G401.6 (cell line): ENCODE data around the gene POM121C.
"Not testable (repeated sequence)": the region's sequence is repeated elsewhere in the genome, so short reads cannot be mapped to it uniquely, and the experiment has no call there.

ENCODE experiments used
- FAIRE-seq: peaks from 2 replicates; lab custom pipeline; 2012; peaks lifted over from hg19 to GRCh38; lab: Jason Lieb, UNC

Gene POM121C

DNA sequence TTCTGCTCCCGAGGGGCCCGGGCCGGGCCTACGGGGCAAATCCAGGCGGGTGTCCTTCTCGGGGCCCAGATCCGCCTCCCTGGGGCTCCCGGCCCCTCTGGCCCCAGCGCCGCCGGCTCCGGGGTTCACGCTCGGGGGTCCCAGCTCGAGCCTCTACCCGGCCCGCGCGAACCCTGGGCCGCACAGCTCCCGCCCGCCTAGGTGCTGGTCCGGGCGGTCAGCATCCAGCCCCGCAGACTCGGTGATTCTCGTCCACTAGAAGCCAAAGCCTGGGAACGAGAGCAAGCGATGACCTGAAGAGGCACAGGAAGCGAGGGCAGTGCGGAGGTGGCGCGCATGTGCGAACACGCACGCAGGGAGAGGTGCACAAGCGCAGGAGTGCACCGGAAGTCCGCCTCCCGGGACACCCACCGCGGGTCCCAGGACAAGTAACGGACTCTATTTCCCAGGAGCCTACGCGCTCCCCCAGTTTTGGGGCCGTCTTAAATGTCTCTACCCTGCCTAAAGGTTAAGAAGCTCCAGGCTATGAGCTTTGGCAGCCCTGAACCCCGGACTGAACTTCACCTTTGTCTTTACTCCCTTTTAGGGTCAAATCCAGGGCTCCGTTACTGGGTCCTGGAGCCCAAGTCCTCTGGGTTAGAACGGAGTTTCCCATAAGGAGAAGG lies at the start of gene POM121C:
POM121C (minus strand) TSS at position 321 of the 665 bp plus-strand sequence. CDS start 44,803 bp downstream, outside the sequence.
- FAIRE-seq, result peak; percentile 67

DNA sequence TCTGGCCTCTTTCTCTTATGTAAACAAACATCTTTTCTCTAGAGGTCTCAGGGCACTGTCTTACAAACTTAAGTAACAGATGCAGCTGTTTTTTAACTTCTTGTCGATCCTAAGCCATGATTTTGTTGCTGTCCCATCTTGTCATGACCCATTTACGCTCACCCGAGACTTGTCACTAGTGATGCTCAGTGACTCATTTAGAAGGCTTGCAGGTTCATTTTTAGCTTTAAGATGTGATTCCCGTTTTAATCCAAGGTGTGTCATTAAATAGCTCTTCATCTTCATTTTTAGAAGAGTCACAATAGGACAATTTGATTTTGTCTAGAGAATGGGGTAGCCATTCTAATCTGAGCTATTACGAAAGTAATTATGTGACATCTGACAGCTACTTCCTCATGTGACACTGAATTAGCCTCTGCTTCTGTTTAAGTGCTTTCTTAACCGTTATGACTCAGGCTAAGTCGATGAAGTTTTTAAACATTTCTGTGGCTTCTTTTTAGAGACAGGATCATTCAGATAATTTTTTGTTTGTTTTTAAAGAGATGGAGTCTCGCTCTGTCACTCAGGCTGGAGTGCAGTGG lies 48.7 kb upstream of the POM121C start:
- no peak for FAIRE-seq

DNA sequence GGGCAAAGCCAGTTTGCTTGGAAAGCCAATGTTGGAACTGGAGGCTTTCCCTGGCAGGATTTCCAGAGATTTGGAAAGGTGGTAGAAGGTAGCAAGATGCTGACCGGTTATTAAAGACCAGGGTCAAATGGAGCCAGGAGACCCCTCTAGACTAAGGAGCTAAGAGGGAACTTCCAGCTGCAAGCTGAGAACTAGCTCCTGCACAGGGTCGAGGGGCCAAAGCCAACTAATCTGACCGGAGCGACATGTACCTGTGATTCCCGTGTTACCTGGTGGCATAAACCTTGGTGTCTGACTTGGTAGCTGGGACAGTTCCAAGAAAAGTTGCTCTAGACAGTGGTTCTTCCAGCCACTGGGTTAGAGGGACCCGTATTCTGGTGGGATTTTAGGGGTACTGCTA lies 47.8 kb upstream of the POM121C start:
- FAIRE-seq, result no peak

DNA sequence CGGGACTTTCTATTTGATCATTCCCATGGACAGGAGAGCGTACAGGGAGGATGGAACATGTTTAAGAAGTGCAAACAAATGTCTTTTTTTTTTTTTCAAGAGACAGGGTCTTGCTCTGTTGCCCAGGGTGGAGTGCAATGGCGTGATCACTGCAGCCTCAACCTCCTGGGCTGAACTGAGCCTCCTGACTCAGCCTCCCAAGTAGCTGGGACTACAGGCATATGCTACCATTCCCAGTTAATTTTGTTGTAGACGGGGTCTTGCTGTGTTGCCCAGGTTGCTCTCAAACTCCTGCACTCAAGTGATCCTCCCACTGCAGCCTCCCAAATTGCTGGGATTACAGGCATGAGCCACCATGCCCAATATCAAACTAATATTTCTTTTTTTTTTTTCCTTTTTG lies 46.5 kb upstream of the POM121C start:
- FAIRE-seq, result no peak

DNA sequence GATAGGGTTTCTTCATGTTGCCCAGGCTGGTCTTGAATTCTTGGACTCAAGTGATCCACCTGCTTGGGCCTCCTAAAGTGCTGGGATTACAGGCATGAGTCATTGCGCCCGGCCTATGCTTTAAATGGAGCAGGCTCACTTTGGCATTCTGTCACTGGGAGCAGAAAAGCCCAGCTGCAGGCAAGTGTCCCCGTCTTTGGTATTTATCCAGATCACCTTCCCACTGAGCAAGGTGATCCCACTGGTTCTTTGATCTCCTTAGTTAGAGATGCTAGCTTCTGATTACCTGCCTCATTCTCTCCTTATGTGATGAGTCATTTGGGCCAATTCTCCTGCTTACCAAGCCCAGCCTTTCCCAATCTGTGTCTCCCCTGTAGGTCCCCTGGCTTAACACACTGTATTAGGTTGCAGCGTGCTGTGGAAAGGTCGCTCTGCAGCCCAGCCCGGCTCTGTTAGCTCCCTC lies 45.3 kb upstream of the POM121C start:
- FAIRE-seq, result no peak

DNA sequence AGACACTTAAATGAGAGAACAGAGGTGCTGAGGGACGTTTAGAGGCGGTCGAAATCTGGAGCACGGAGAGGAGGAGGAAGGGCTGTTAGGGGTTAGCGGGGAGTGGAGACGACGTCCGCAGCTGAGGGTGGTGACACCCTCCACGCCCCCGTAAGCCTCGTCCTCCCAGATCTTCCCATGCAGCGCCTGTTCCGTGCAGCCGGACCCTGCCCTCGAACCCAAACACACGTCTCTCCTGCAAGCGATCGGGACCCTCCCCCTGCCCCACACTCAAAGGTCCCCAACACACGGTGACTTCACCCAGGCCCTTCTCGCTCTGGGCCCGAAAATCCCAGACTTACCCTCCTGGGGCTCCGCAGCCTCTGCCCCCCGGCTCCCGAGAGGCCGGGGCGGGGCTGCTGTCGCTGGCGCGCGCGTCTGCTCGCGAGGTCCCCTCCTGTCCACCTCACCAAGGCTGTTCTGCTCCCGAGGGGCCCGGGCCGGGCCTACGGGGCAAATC lies 41.2 kb upstream of the POM121C start:
- not testable (repeated sequence) for FAIRE-seq

DNA sequence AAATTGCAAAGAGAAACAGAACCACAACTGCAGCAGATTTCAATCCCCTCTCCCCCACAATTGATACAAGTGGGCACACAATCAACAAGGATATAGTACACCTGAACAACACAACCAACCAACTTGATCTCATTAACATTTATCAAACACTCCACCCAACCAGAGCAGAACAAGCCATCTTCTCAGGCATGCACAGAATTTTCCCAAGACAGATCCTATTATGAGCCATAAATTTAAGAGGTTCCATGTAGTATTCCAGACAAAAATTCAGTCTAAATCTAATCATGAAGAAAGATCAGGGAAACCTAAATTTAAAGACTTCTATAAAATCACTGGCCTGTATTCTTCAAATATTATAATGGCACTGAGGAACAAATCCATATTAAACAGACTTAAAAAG lies 35.6 kb upstream of the POM121C start:
- FAIRE-seq, result not testable (repeated sequence)

DNA sequence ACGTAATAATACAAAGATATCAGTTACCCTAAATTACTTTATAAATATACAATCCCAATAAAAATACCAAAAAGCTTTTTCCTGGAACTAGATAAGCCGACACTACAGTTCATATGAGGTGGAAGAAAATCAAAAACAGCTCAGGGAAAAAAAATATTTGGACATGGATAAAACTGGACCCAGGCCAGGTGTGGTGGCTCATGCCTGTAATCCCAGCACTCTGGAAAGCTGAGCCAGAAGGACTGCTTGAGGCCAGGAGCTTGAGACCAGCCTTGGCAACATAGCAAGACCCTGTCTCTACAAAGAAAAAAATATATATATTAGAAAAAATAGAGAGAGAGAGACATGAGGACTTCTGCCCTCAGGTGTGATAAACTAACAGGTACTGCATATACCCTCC lies 32.7 kb upstream of the POM121C start:
- not testable (repeated sequence) for FAIRE-seq

DNA sequence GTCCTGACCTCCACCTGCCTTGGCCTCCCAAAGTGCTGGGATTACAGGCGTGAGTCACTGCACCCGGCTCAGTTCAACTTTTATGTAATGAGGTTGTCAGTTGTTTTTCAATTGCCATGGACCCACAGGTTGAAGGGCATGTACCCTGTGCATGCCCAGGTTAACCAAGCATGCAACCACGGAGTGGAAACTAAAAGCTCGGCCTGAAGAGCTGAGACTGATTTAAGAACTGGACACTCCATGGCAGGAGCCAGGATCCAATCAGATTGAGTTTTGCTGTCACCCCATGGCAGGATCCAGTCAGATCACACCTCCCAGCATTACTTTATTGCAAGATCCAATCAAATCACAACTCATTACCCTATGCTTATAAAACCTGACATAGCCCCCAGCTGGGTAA lies 22.9 kb upstream of the POM121C start:
- not testable (repeated sequence) for FAIRE-seq

DNA sequence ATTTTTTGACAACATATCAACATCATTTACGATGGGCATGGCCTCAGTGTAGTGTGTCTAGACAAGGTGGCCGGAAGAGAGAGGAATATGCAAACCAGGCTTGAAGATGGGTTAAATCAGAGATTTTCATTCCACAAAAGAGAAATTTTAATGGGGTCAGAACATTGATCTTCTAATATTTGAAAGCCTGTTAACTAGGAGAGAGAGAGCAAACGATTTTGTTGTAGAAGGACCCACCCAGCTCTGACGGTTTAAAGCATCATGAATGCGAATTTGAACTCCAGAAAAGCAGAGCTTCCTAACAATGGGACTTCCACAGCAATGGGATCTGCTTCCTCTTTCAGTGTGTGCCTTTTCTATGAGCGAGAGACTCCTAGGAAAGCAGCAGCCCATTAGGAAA lies 5.9 kb upstream of the POM121C start, which contains the start of gene SPDYE5:
SPDYE5 (plus strand) TSS at position 301 of the 400 bp plus-strand sequence. CDS start 1,728 bp downstream, outside the sequence.
- not testable (repeated sequence) for FAIRE-seq

DNA sequence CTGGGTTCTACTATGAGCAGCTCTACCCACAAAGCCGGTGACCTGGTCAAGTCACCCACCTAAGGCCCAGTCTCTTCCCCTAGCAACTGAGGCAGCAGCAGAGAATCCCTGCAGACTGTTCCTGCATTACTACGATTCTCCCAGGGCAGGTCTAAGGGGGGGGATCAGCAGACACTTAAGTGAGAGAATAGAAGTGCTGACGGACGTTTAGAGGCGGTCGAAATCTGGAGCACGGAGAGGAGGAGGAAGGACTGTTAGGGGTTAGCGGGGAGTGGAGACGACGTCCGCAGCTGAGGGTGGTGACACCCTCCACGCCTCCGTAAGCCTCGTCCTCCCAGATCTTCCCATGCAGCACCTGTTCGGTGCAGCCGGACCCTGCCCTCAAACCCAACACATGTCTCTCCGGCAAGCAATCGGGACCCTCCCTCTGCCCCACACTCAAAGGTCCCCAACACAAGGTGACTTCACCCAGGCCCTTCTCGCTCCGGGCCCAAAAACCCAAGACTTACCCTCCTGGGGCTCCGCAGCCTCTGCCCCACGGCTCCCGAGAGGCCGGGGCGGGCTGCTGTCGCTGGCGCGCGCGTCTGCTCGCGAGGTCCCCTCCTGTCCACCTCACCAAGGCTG lies 632 bp downstream of the POM121C start:
- FAIRE-seq, result not testable (repeated sequence)

DNA sequence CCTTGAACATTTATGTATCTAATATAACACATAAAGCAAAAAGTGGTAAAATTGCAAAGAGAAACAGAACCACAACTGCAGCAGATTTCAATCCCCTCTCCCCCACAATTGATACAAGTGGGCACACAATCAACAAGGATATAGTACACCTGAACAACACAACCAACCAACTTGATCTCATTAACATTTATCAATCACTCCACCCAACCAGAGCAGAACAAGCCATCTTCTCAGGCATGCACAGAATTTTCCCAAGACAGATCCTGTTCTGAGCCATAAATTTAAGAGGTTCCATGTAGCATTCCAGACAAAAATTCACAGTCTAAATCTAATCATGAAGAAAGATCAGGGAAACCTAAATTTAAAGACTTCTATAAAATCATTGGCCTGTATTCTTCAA lies 5.8 kb downstream of the POM121C start:
- not testable (repeated sequence) for FAIRE-seq

DNA sequence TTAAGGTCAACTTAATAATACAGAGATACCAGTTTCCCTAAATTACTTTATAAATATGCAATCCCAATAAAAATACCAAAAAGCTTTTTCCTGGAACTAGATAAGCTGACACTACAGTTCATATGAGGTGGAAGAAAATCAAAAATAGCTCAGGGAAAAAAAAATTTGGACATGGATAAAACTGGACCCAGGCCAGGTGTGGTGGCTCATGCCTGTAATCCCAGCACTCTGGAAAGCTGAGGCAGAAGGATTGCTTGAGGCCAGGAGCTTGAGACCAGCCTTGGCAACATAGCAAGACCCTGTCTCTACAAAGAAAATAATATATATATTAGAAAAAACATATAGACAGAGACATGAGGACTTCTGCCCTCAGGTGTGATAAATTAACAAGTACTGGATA lies 8.6 kb downstream of the POM121C start:
- not testable (repeated sequence) for FAIRE-seq

DNA sequence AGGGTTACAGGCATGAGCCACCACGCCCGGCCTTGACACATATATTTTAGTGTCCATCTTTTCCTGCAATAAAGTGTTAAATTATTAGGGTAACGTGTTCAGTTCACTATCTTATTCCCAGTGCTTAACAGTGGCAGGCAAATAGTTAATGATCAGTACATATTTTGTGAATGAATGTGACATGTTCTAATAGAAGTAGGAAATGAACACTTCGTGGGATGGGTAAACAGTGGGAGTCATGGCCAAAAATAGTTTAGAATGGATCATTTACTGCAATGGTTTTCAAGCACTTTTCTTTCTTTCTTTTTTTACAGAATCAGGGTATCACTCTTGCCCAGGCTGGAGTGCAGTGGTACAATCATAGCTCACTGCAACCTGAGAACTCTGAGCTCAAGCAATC lies 15.9 kb downstream of the POM121C start:
- not testable (repeated sequence) for FAIRE-seq

DNA sequence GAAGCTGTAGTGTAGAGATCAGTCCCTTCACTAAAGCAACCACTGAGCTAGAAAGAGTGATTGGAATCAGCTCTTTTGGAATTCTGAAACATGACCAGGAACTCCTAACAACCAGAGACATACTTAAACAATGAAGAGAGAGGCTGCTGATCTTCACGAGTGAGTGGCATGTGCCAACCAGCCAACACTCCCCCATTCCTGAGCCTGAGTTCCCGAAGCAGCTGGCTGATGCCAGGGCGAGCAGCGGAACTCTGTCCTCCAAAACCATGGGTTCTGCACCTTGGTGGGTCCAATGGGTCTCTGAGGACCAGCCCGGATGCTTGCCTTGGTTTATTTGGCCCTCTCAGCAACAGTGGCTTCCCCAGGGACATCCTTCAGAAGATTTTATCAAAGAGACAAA lies 25.6 kb downstream of the POM121C start:
- not testable (repeated sequence) for FAIRE-seq

DNA sequence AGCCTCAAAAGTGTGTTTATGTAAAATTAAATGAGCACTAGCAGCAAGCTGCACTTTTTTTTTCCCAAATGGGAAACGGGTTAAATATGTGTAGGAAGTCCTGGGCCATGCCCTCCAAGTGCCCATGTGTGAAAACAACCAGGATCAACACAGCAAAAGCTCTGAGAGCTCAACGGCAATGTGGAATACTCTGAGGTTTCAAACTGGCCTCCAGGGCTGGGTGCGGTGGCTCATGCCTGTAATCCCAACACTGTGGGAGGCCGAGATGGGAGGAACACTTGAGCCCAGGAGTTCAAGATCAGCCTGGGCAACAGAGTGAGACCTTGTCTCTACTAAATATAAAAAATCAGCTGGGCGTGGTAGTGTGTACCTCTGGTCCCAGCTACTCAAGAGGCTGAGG lies 28.1 kb downstream of the POM121C start:
- FAIRE-seq, result not testable (repeated sequence)

DNA sequence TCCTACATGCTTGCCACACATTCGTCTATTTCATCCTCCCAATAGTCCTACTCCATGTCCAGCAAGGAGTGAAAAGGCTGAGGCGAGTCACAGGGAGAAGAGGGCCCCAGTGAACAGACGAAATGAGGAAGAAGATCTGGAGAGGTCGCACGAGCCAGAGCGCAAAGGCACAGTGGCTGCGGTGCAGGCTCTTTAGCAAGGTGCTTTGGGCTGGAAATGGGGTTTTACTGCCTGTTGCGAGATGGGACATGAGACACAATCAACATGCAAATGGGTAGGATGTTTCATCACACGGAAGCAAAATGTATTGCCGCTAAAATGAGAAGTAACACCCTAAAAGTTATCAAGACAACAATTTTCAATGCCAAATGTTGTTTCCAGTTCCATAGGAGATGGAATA lies 29.7 kb downstream of the POM121C start:
- not testable (repeated sequence) for FAIRE-seq

DNA sequence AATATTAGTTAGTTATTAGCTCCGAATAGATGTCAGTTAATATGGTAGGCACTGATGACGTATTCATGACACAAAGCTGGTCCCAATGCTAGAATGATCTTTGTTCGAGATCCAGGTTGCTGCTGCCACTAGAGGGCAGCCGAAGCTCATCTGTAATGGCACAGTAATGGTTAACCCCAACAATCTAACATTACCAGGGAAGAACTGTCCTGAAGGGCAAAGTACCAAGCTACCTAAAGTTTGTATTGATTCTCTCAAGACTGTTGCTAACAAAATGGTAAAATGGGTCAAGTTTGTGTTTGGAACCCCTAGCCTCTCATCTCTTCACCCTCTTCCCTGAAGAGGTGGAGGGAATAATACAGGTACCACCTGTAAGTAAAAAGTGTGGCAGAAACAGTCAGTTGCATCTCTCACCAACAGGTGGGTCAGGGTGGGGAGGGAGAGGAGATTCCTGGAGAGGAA lies 33.6 kb downstream of the POM121C start:
- not testable (repeated sequence) for FAIRE-seq

DNA sequence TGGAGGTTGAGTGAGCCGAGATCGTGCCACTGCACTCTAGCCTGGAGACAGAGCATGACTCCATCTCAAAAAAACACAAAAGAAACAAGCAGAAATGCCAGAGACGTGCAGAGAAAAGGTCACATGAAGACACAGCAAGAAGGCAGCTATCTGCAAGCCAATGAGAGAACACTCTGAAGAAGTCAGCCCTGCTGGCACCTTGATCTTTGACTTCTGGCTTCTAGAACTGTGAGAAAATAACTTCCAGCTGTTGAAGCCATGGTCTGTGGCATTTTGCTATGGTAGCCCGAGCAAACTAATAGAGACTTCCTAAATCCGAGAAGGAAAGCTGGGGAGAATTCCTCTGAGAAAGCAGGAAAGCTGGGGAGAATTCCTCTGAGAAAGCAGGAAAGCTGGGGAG lies 36.2 kb downstream of the POM121C start:
- FAIRE-seq, result not testable (repeated sequence)

DNA sequence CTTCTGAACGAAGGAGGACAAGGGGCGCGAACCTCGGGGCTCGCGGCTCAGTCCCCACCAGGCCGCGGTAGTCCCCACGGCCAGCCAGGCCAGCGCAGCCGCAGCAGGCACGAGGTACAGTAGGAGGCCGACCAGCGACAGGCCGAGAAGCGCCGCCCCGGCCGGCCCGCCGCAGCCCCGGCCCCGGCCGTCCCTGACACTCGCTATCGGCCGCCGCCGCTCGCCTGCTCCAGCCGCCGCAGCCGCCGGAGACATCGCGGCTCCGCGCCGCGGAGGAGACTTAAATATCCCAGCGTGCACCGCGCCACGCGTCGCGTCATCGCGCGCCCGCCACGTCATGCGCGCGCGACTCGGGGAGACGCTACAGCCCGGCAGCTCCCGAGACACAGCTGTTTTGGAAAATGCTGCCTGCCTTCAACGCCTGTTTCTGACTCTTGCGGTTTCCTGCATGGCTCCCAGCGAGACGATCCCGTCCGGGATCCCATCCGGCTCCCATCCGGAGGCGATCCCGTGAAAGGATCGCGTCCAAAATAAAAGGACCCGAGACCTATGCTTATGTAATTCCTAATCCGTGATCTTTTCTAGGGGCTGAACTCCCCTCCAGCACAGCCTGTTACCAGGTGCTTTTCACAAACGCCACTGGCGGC lies 43.5 kb downstream of the POM121C start:
- not testable (repeated sequence) for FAIRE-seq

DNA sequence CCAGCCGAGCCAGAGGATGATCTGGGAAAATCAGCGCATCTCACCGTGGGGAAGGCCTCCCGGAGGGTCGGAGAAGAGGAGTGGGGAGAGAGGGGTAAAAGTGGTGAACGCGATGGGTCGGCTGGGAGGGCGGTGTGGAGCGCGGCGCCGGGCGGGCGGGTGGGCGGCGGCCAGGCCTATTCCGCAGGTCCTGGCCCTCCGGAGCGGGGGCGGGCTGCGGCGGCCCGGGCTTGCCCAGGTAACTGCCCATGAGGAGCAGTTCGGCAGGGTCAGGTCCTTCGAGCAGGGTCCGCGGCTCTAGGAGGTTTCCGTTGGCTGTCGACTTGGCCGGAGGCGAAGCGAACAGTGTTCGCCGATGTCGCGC lies 44.0 kb downstream of the POM121C start:
- not testable (repeated sequence) for FAIRE-seq

DNA sequence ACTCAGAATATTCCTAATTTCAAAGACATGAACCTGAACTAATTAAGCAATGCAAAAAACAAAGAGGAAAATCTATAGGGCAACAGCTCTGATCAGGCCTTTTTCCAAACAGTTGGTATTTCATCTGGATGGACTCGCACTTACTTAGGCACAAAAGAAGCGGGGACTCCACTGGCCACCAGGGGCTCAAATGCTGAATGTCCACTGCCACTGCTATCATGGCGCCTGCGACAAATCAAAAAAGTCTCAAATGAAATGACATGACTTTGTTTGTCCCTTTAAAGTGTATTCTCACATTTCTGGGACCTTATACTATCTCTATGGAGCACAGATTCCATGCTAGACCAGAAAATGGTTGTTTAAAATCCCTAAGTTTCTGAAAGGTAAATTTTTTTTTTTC lies 47.1 kb downstream of the POM121C start:
- not testable (repeated sequence) for FAIRE-seq

DNA sequence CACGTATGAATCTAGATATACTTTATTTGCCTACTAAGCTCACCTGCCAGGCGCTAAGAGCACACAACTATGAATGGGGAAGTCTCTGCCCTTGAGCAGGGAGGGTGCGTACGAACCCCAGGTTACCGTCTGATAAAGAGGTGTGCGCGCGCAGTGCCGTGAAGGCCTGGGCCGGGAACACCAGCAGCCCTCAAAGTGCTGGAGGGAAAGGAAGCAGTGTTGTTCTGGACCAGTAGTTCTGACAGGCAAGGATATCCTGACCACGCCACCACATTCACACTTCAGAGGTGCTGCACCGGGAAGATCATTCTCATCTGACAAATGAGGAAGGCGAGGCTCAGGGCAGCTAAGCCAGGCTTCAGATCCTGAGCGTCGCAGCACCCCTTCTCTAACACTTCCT lies 62.6 kb downstream of the POM121C start:
- FAIRE-seq, result not testable (repeated sequence)
